GM12864 (cell line): Measurements from ENCODE around the gene BTN1A1.

Source experiments
- DNase-seq: peaks from one replicate; pipeline ENCODE4 v3.0.0-alpha.2; 2011; ENCODE audit warnings: low read depth
- H3K4me3 ChIP-seq: 2 replicates; pipeline ENCODE4 v1.5.1; 2011; ENCODE audit warnings: mild to moderate bottlenecking, low read depth, low read length, control low read depth
- TF ChIP-seq, protein P1 (sequence below): IDR thresholded peaks from 2 replicates; pipeline ENCODE4 v1.5.1; 2011; ENCODE audit warnings: low read depth, mild to moderate bottlenecking, moderate library complexity, low read length, control low read depth, inconsistent platforms; ENCODE audit errors: missing control alignments

The BTN1A1 gene

DNA sequence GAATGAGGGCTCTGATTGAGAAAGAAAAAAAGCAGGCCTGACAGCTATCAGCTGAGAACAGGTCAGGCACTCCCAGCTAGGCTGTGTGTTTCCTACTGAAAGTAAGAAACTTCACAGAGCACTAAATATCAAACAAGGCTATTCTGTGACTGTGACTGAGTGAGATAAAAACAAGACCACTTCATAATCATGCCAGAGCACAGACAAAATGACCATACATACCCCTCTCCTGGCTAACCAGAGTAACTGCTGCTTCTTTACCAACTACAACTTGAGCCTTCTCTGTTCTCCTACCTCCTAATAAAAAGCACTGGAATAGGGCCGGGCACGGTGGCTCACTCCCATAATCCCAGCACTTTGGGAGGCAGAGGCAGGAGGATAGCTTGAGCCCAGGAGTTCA is 6.8 kb upstream of the BTN1A1 start:
- TF ChIP-seq, protein P1, sequence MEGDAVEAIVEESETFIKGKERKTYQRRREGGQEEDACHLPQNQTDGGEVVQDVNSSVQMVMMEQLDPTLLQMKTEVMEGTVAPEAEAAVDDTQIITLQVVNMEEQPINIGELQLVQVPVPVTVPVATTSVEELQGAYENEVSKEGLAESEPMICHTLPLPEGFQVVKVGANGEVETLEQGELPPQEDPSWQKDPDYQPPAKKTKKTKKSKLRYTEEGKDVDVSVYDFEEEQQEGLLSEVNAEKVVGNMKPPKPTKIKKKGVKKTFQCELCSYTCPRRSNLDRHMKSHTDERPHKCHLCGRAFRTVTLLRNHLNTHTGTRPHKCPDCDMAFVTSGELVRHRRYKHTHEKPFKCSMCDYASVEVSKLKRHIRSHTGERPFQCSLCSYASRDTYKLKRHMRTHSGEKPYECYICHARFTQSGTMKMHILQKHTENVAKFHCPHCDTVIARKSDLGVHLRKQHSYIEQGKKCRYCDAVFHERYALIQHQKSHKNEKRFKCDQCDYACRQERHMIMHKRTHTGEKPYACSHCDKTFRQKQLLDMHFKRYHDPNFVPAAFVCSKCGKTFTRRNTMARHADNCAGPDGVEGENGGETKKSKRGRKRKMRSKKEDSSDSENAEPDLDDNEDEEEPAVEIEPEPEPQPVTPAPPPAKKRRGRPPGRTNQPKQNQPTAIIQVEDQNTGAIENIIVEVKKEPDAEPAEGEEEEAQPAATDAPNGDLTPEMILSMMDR, result peak; percentile 28
- DNase-seq, result no peak
- no peak overlapping the region for H3K4me3 ChIP-seq

DNA sequence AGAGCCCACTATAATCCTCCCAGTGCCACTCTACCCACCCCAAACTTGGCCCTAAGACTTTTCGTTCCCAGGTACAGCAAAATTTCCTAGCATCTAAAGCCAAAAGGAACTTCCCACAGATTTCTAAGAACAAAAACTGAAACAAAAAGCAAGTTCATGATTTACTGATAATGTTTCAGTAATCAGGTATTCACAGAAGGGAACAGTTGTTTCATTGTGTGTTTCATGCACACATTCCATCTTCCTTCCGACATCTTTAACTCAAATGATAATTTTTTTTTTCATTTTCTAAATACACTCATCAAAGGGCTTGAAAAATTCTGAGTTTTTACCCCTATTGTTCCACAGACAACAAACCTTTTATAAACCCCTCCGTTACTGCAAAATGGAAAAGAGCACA is 6.0 kb upstream of the BTN1A1 start:
- TF ChIP-seq, protein P1, result no peak
- no peak for DNase-seq
- H3K4me3 ChIP-seq, result no peak overlapping the region

DNA sequence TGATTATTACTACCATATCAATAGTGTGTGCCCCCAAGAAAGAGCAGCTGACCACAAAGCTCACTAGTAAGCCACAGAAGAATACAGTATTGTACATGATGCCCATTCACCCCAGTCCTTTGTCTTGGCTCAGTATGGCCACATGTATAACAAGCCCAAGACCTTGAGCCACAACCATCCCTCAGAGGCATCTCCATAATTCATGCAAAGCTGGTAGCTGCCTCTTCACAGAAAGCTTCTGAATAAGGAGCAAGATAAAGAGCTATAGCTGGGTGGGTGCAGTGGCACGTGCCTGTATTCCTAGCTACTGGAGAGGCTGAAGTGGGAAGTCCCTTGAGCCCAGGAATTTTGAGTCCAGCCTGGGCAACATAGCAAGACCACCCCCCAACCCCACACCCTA is 4.8 kb upstream of the BTN1A1 start:
- DNase-seq, result no peak
- no peak overlapping the region for H3K4me3 ChIP-seq
- TF ChIP-seq, protein P1, result no peak

DNA sequence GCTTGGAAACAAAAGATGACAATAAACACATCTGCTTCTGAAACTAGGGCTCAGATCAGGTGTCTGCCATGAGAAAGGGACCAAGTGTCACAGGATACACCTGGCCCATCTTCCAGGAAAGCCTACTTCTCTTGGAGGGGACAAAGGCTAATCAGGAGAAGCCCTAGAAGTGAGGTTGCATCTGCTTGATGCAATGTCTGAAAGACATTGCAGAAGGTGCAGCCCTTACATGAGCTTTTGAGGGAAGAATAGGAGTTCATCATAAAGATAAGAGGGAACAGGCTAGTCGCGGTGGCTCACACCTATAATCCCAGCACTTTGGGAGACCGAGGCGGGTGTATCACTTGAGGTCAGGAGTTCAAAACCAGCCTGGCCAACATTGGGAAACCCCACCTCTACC is 2.5 kb upstream of the BTN1A1 start:
- DNase-seq, result no peak
- TF ChIP-seq, protein P1, result no peak
- H3K4me3 ChIP-seq, result no peak overlapping the region

DNA sequence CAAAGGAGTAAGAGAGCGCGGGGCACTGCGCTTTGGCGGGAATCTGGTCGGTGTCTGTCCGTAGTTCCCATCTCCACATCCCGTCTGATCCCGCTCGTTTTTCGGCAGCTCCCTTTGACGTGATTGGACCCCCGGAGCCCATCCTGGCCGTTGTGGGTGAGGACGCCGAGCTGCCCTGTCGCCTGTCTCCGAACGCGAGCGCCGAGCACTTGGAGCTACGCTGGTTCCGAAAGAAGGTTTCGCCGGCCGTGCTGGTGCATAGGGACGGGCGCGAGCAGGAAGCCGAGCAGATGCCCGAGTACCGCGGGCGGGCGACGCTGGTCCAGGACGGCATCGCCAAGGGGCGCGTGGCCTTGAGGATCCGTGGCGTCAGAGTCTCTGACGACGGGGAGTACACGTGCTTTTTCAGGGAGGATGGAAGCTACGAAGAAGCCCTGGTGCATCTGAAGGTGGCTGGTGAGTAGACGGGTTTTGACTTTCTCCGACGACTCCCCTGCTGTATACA is 1.4 kb downstream of the BTN1A1 start:
- H3K4me3 ChIP-seq, result peak overlapping the region; percentile 49
- DNase-seq, result no peak
- TF ChIP-seq, protein P1, result no peak

DNA sequence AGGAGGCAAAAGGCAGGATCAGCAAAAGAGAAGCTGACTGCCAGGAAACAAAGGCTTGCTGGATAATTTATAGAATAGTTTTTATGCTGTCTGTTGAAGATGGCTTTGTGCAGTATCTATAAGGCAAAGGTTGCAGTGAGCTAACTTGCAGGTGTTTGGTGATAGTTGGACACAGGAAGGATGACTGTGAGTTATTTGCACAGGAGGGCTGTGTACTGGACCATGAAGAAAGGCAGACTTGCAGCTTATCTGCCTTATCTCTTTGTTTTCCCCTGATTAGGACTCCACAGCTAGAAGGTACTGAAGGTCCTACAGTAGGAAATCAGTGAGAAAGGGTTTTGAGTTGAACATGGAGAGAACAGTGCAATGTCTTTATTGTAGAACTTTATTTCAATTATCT is 2.1 kb downstream of the BTN1A1 start:
- TF ChIP-seq, protein P1, result no peak
- peak overlapping the region; percentile 49; the same call in 1 of the 2 replicates for H3K4me3 ChIP-seq
- no peak for DNase-seq

DNA sequence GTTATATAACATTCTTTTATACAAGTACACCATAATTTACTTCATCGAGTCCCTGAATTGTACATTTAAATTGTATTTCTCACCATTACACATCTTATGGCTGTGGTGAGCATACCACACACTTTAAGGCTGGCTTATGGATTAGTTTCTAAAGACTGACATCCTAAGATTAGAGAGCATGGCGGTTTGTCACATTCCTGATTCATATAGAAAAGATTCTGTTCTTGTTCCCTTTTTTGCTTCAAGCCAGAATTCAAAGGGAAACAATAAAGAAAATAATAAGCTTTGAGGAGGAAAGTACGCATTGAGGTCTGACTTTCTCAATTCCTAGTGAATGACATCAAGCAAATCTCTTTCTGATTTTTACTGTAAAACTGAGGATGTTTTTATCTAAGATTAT is 2.5 kb downstream of the BTN1A1 start:
- TF ChIP-seq, protein P1, result no peak
- H3K4me3 ChIP-seq, result no peak overlapping the region
- DNase-seq, result no peak
